GM18873 (cell line): Measurements from ENCODE around the gene RGS6.

ENCODE experiments used
- ATAC-seq: cut with Tn5 transposase; IDR thresholded peaks from one replicate; pipeline ENCODE4 v1.9.1; 2021; ENCODE audit warnings: mild to moderate bottlenecking, moderate library complexity, moderate number of reproducible peaks; ENCODE audit not compliant: unreplicated experiment, low FRiP score

RGS6 gene

GRCh38 chr14:72539661-72540315 lies 607.6 kb downstream of the RGS6 start:
- no peak for ATAC-seq

GRCh38 chr14:72540836-72541235 lies 608.6 kb downstream of the RGS6 start:
- no peak for ATAC-seq

- no peak for ATAC-seq
These were observed 609.3 kb downstream of the RGS6 start for GRCh38 chr14:72541546-72541945.

GRCh38 chr14:72543341-72543740 lies 611.1 kb downstream of the RGS6 start:
- ATAC-seq = no peak

GRCh38 chr14:72544615-72545387 lies 612.6 kb downstream of the RGS6 start:
- ATAC-seq = no peak

- no peak for ATAC-seq
These were observed 613.4 kb downstream of the RGS6 start for GRCh38 chr14:72545411-72546311.

- ATAC-seq = no peak
These were observed 614.3 kb downstream of the RGS6 start for GRCh38 chr14:72546344-72547016.

- ATAC-seq = no peak
These were observed 615.8 kb downstream of the RGS6 start for GRCh38 chr14:72547999-72548398.

- ATAC-seq = no peak
These were observed 616.8 kb downstream of the RGS6 start for GRCh38 chr14:72549026-72549425.

GRCh38 chr14:72549854-72550253 lies 617.6 kb downstream of the RGS6 start:
- no peak for ATAC-seq

GRCh38 chr14:72550513-72550912 lies 618.3 kb downstream of the RGS6 start:
- no peak for ATAC-seq

- ATAC-seq = no peak
These were observed 620.0 kb downstream of the RGS6 start for GRCh38 chr14:72552236-72552635.

GRCh38 chr14:72553161-72553560 lies 620.9 kb downstream of the RGS6 start:
- no peak for ATAC-seq

GRCh38 chr14:72553656-72554055 lies 621.4 kb downstream of the RGS6 start:
- no peak for ATAC-seq

- ATAC-seq = no peak
These were observed 622.2 kb downstream of the RGS6 start for GRCh38 chr14:72554401-72554800.

GRCh38 chr14:72554994-72555608 lies 622.9 kb downstream of the RGS6 start:
- no peak for ATAC-seq

- ATAC-seq = no peak
These were observed 623.4 kb downstream of the RGS6 start for GRCh38 chr14:72555609-72556000.

- ATAC-seq = no peak
These were observed 625.4 kb downstream of the RGS6 start for GRCh38 chr14:72557671-72558070.

- ATAC-seq = no peak
These were observed 626.5 kb downstream of the RGS6 start for GRCh38 chr14:72558721-72559120.

- ATAC-seq = no peak
These were observed 627.0 kb downstream of the RGS6 start for GRCh38 chr14:72559202-72559601.
